Vagina (tissue), 2 donors: Measurements from ENCODE around the gene TIAM2. TPM values are rescaled to one million over a fixed set of nuclear protein-coding genes. Genes with fewer than 3 reads are reported as not detected.

Experiments
- DNase-seq, 2 donors: peaks; one replicate each; pipeline ENCODE4 v3.0.0-alpha.2; 2017; ENCODE audit errors: extremely low spot score in 2 of 2
- H3K27ac ChIP-seq: fragments of 200-600 bp; sonication (generic); one replicate; pipeline ENCODE4 v1.5.1; 2019
- H3K27me3 ChIP-seq: fragments of 200-600 bp; sonication (generic); one replicate; pipeline ENCODE4 v1.5.1; 2019
- H3K36me3 ChIP-seq, 2 donors: fragments of 200-600 bp; sonication (generic); one replicate each; pipeline ENCODE4 v1.5.1; 2017 to 2019
- H3K4me1 ChIP-seq: fragments of 200-600 bp; sonication (generic); one replicate; pipeline ENCODE4 v1.5.1; 2019
- H3K4me3 ChIP-seq, 2 donors: fragments of 200-600 bp; sonication (generic); 1 replicate in 1 of 2; 2 replicates in 1 of 2; pipeline ENCODE4 v1.5.1; 2016 to 2019
- H3K9me3 ChIP-seq: fragments of 200-600 bp; sonication (generic); one replicate; pipeline ENCODE4 v1.5.1; 2019
- POLR2A ChIP-seq, 2 donors: fragments of 450-650 bp; IDR thresholded peaks; one replicate each; pipeline ENCODE4 v1.6.1; 2017; ENCODE audit warnings: antibody characterized with exemption in 2 of 2, mild to moderate bottlenecking in 2 of 2, moderate library complexity in 2 of 2
- POLR2AphosphoS5 ChIP-seq, 2 donors: sonication (generic); formaldehyde crosslinking; IDR thresholded peaks; one replicate each; pipeline ENCODE4 v1.9.0; 2017; ENCODE audit warnings: antibody characterized with exemption in 2 of 2, mild to moderate bottlenecking in 2 of 2, low read depth in 1 of 2; ENCODE audit not compliant: insufficient read depth in 1 of 2
- intact Hi-C: fragments of 100-400 bp; cut with DNase I; formaldehyde crosslinking; loops from one replicate; pipeline ENCODE4 v1.15.1; 2023
- total RNA-seq: library from RNA; depleted of rRNA; stranded (reverse); fragments of >200 nt; gene quantifications from one replicate; pipeline ENCODE4 v1.2.3, GENCODE V29; 2016
- TF ChIP-seq, protein P1 (sequence below), 3 experiments: fragments of 450-650 bp in 2 of 3; fragments of 200-600 bp in 1 of 3; sonication (generic) in 1 of 3; IDR thresholded peaks; one replicate each; pipeline ENCODE4 v1.5.1; 2017 to 2019; ENCODE audit warnings: antibody characterized with exemption in 3 of 3, mild to moderate bottlenecking in 2 of 3, moderate library complexity in 2 of 3

The TIAM2 gene
- total RNA-seq, 1 donor from 2014 or later, result 11.5 TPM

DNA sequence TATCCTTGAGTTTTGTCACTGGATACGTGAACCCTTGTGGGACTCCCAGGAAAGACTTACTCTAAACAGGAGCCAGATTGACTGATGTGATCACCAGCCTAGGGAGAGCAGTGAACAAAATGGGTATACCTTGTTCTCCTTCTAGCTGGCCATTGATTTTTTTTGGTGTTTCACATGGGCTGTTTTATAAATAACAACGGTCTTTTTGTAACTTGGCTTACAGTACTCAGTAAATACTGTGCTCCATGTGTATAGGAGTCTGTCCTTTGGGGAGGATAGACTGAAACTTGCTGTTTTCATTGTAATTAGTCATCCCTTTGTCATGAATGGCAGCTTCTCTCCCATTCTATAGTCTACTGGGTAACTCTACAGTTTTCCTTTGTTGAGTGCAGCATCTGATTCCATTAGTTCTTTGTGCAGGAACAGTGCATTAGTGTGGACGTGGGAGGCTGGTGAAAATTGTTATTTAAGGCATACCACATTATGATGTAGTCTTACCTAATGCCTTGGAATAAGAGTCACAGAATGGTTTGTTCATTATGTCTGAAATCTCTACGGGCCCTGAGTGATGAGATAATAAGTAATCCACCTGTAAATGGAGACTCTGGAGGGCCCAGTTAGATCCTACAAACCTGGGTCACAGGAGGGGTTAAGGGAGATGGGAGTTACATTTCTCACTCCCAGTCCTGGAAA, 89.5 kb downstream of the TIAM2 start:
- H3K9me3 ChIP-seq, result no peaks in the 10 kb centered on the region
- no peak overlapping the region for H3K4me3 ChIP-seq
- DNase-seq, result no peak
- H3K4me1 ChIP-seq, result no peaks in the 10 kb centered on the region
- no peak overlapping the region for H3K27ac ChIP-seq
- TF ChIP-seq, protein P1, sequence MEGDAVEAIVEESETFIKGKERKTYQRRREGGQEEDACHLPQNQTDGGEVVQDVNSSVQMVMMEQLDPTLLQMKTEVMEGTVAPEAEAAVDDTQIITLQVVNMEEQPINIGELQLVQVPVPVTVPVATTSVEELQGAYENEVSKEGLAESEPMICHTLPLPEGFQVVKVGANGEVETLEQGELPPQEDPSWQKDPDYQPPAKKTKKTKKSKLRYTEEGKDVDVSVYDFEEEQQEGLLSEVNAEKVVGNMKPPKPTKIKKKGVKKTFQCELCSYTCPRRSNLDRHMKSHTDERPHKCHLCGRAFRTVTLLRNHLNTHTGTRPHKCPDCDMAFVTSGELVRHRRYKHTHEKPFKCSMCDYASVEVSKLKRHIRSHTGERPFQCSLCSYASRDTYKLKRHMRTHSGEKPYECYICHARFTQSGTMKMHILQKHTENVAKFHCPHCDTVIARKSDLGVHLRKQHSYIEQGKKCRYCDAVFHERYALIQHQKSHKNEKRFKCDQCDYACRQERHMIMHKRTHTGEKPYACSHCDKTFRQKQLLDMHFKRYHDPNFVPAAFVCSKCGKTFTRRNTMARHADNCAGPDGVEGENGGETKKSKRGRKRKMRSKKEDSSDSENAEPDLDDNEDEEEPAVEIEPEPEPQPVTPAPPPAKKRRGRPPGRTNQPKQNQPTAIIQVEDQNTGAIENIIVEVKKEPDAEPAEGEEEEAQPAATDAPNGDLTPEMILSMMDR (IDR thresholded peaks at IDR 0.05), result no peak
- TF ChIP-seq POLR2AphosphoS5 (IDR thresholded peaks at IDR 0.05; ENCODE audit: insufficient read depth in 1 of 2, low read depth in 1 of 2), result no peak
- TF ChIP-seq POLR2A (IDR thresholded peaks at IDR 0.05), result no peak
- H3K27me3 ChIP-seq, result no peaks in the 10 kb centered on the region
- no peaks in the 10 kb centered on the region for H3K36me3 ChIP-seq
- intact Hi-C loops, result no loop called here

DNA sequence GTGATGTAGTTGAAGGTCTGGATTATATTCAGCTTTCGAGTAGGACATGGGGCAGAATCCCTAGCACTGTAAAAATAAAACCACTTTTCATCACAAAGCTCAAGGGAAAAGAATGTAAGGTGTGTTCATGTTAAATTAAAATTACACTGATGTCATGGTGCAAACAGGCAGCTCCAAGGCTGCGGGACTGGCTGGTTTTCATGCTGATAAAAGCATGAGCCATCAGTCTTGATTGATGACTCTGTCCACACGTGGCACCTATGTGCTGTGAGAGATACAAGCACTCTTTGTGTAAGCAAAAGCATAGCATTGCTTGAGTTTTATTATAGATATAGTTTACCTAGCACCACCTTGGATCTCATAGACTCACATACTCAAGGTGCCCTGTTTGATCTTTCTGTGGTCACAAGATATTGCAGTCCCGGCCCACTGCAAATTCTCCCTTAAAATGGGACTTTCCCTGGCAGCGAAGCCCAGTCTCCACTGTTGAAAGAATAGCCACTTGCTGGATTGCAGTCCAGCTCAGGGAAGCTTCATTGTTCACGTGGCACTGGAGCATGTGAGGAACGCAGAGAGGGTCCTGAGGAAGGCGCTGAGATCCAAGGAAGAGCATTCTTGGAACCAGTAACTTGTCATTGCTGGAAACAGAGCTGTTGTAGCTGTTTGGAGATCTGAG, 90.6 kb downstream of the TIAM2 start:
- TF ChIP-seq, protein P1 (IDR thresholded peaks at IDR 0.05), result no peak
- TF ChIP-seq POLR2A (IDR thresholded peaks at IDR 0.05) (no peak), POLR2AphosphoS5 (IDR thresholded peaks at IDR 0.05; ENCODE audit: insufficient read depth in 1 of 2, low read depth in 1 of 2) (peak in 1 of 2 donors; percentile 32)
- Histone ChIP-seq H3K4me3 (no peak overlapping the region), H3K27ac (no peak overlapping the region), H3K9me3 (no peaks in the 10 kb centered on the region), H3K4me1 (no peaks in the 10 kb centered on the region), H3K36me3 (no peaks in the 10 kb centered on the region), H3K27me3 (no peaks in the 10 kb centered on the region)
- intact Hi-C loops, result no loop called here
- no peak for DNase-seq

DNA sequence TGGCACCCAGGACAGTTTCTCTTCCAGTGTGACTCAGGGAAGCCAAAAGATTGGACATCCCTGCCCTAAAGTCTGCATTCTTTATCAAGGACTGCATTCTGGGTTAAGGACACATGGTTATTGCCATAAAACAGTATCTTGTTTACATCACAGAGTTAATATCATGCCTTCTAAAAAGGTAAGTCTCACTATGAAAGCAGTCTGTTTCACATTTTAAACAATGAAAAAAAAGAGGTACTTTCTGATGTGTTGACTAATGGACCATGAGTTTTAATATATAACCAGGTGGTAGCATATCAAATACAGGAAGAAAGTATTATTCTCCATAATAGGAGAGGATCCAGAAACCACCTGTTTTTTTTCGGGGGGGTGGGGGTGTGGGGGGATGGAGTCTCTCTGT, 93.7 kb downstream of the TIAM2 start:
- H3K27ac ChIP-seq, result no peak overlapping the region
- H3K4me1 ChIP-seq, result no peaks in the 10 kb centered on the region
- intact Hi-C loops, result no loop called here
- no peaks in the 10 kb centered on the region for H3K27me3 ChIP-seq
- TF ChIP-seq POLR2A (IDR thresholded peaks at IDR 0.05) (no peak), POLR2AphosphoS5 (IDR thresholded peaks at IDR 0.05; ENCODE audit: insufficient read depth in 1 of 2, low read depth in 1 of 2) (no peak)
- TF ChIP-seq, protein P1 (IDR thresholded peaks at IDR 0.05), result no peak
- no peaks in the 10 kb centered on the region for H3K9me3 ChIP-seq
- no peaks in the 10 kb centered on the region for H3K36me3 ChIP-seq
- H3K4me3 ChIP-seq, result no peak overlapping the region
- DNase-seq, result no peak

DNA sequence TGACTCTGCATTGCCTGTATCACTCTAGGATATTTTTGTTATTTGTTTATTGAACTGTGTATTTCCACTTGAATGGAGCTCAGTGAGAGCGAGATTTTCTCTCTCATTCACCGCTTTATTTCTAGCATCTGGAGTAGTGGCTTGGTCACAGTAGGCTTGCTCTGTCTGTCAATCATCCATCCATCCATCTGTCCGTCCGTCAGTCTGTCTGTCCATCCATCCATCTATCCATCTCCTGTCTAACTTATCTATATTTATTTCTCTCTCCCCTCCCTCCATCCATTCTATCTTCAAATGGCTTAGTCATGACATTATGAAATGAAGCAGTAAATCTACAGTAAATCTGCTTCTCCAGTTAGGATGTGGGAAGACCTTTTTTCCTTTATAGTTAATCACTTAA, 94.6 kb downstream of the TIAM2 start:
- no peaks in the 10 kb centered on the region for H3K27me3 ChIP-seq
- H3K4me1 ChIP-seq, result no peaks in the 10 kb centered on the region
- H3K27ac ChIP-seq, result no peak overlapping the region
- no peak overlapping the region for H3K4me3 ChIP-seq
- no peaks in the 10 kb centered on the region for H3K36me3 ChIP-seq
- no peaks in the 10 kb centered on the region for H3K9me3 ChIP-seq
- intact Hi-C loops, result no loop called here
- TF ChIP-seq POLR2A (IDR thresholded peaks at IDR 0.05), result no peak
- no peak for TF ChIP-seq POLR2AphosphoS5 (IDR thresholded peaks at IDR 0.05; ENCODE audit: insufficient read depth in 1 of 2, low read depth in 1 of 2)
- DNase-seq, result no peak

DNA sequence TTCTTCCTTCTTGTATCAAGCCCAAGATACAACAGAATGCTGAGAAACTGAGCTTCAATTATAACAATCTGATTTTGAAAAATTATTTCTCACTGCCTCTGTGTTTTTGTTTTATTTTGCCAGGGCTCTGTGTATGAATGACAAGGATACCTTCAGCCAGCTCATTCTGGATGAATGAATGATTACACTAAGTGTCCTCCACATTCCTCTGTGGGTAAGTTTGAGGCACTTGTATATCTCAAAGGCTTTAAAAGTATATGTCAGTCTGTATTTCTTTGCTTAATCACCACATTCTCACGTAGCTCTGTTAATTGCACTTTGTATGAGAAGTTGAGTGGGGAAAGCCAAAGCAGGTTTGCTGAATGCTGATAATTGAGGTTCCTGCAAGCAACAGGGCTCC, 95.1 kb downstream of the TIAM2 start:
- H3K27me3 ChIP-seq, result no peaks in the 10 kb centered on the region
- TF ChIP-seq, protein P1 (IDR thresholded peaks at IDR 0.05), result no peak
- TF ChIP-seq POLR2AphosphoS5 (IDR thresholded peaks at IDR 0.05; ENCODE audit: insufficient read depth in 1 of 2, low read depth in 1 of 2) (no peak), POLR2A (IDR thresholded peaks at IDR 0.05) (no peak)
- no peak overlapping the region for H3K27ac ChIP-seq
- H3K9me3 ChIP-seq, result no peaks in the 10 kb centered on the region
- intact Hi-C loops, result no loop called here
- H3K4me1 ChIP-seq, result no peaks in the 10 kb centered on the region
- H3K4me3 ChIP-seq, result no peak overlapping the region
- no peaks in the 10 kb centered on the region for H3K36me3 ChIP-seq
- DNase-seq, result no peak
